ENCODE results near the gene ZBTB16. TPM values are rescaled to one million over a fixed set of nuclear protein-coding genes. Genes with fewer than 3 reads are reported as not detected.

Gene ZBTB16
- total RNA-seq, 1 experiment from 2014 or later = 0.44 TPM

DNA sequence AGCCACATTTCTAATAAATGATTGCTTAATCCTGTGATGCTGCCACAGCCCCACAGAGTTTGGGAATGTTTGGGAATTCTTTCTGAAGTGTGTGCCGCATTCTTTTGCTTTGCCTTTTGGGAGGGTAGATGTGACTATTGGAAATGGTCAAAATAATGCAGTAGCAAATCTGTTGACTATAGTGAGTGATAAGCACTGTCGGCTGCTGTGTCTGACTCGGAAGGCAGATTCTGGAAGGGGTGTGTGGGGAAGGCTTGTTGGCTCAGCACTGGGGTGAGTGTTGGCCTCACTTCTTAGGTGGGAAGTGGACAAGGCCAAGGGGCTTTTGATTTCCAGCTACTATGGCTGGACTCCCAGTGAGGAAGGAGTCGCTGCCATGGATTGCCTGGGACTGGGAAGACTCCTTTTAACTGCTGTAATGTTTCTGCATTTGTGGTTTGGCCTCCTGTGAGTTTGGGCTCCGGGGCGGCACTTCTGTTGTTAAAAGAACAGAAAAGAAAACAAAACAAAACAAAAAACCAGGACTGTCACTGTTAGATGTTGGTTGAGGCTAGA lies 20.1 kb downstream of the ZBTB16 start:
- intact Hi-C loops (cut with micrococcal nuclease; ENCODE audit: unreplicated experiment) = no loop called here
- Histone ChIP-seq H3K36me3 (ENCODE audit: low read depth) (no peaks in the 10 kb centered on the region), H3K9me3 (ENCODE audit: insufficient read depth, low read depth) (no peaks in the 10 kb centered on the region), H3K27me3 (ENCODE audit: insufficient read depth, low read depth) (peaks cover 94% of the 10 kb centered on the region), H2AFZ (no peak overlapping the region), H3K4me1 (replicated peaks; ENCODE audit: insufficient read depth) (no peaks in the 10 kb centered on the region), H3F3A (ENCODE audit: insufficient read depth, low read depth) (no peaks in the 10 kb centered on the region), H3K4me3 (no peak overlapping the region), H3K27ac (no peak overlapping the region), H3K4me2 (no peak overlapping the region), H3K9me2 (ENCODE audit: insufficient read depth) (no peaks in the 10 kb centered on the region), H3K79me2 (ENCODE audit: low read depth) (no peaks in the 10 kb centered on the region), H4K20me1 (ENCODE audit: insufficient read depth) (no peaks in the 10 kb centered on the region)
- CTCF ChIA-PET = no interaction called here
- POLR2A ChIA-PET (ENCODE audit: unreplicated experiment) = no interaction called here
- TF ChIP-seq, protein P1, sequence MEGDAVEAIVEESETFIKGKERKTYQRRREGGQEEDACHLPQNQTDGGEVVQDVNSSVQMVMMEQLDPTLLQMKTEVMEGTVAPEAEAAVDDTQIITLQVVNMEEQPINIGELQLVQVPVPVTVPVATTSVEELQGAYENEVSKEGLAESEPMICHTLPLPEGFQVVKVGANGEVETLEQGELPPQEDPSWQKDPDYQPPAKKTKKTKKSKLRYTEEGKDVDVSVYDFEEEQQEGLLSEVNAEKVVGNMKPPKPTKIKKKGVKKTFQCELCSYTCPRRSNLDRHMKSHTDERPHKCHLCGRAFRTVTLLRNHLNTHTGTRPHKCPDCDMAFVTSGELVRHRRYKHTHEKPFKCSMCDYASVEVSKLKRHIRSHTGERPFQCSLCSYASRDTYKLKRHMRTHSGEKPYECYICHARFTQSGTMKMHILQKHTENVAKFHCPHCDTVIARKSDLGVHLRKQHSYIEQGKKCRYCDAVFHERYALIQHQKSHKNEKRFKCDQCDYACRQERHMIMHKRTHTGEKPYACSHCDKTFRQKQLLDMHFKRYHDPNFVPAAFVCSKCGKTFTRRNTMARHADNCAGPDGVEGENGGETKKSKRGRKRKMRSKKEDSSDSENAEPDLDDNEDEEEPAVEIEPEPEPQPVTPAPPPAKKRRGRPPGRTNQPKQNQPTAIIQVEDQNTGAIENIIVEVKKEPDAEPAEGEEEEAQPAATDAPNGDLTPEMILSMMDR (conservative IDR thresholded peaks at IDR 0.05) = no peak
- no peak for TF ChIP-seq EZH2 (IDR thresholded peaks at IDR 0.05; ENCODE audit: low read depth)
- BruUV-seq (replicated peaks) = no TSS peak
- no peak for DNase-seq

DNA sequence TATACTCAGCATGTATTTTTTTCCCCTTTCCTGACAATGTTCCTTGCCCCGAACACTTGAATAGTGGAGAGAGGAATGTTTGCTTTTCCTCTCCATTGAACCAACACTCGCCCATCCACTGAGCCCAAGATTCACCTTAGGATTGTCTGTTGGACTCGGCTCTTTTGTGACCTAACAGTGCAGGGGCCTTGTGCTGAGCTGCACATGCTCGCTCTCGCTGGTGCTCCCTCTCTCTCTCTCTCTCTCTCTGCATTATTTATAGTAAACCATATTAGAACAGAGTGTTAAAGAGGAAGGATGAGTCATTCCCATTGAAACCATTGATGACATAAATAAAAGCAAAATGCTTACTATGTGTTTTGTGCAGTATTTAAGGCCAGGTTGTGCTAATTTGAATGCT lies 20.7 kb downstream of the ZBTB16 start:
- Histone ChIP-seq H2AFZ (no peak overlapping the region), H3K27ac (no peak overlapping the region), H3K36me3 (ENCODE audit: low read depth) (no peaks in the 10 kb centered on the region), H3K4me3 (no peak overlapping the region), H4K20me1 (ENCODE audit: insufficient read depth) (no peaks in the 10 kb centered on the region), H3K9me2 (ENCODE audit: insufficient read depth) (no peaks in the 10 kb centered on the region), H3K4me1 (replicated peaks; ENCODE audit: insufficient read depth) (no peaks in the 10 kb centered on the region), H3K79me2 (ENCODE audit: low read depth) (no peaks in the 10 kb centered on the region), H3K27me3 (ENCODE audit: insufficient read depth, low read depth) (peaks cover 94% of the 10 kb centered on the region), H3F3A (ENCODE audit: insufficient read depth, low read depth) (no peaks in the 10 kb centered on the region), H3K4me2 (no peak overlapping the region), H3K9me3 (ENCODE audit: insufficient read depth, low read depth) (no peaks in the 10 kb centered on the region)
- ChIA-PET POLR2A (ENCODE audit: unreplicated experiment) (no interaction called here), CTCF (no interaction called here)
- intact Hi-C loops (cut with micrococcal nuclease; ENCODE audit: unreplicated experiment) = no loop called here
- no TSS peak for BruUV-seq (replicated peaks)
- DNase-seq = no peak
- TF ChIP-seq EZH2 (IDR thresholded peaks at IDR 0.05; ENCODE audit: low read depth) = no peak
- TF ChIP-seq, protein P1 (conservative IDR thresholded peaks at IDR 0.05) = no peak

DNA sequence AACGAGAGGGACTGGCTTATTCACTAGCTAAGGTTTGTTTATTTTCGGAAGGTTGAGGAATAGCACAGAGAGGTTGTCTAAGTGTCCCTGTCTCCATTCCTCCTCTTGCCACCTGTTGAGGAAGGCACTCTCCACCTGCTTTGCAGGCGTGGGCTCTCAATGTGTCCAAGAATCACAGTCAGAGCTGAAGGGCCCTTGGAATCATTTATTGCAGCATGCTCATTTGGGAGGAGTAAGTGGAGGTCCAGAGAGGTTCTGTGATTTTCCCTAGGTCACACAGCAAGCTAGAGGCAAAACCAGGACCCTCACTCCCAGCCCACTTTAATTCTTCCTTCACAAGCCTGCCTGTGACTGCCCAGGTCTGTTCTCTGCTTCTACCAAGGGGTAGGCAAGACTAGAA lies 21.3 kb downstream of the ZBTB16 start:
- no peak overlapping the region for H3K27ac ChIP-seq

More for the DNA sequence above, 21.3 kb downstream of the ZBTB16 start:
- H3K4me1 ChIP-seq (replicated peaks; ENCODE audit: insufficient read depth) = no peaks in the 10 kb centered on the region
- no TSS peak for BruUV-seq (replicated peaks)
- no peak for DNase-seq
- no peaks in the 10 kb centered on the region for H3F3A ChIP-seq (ENCODE audit: insufficient read depth, low read depth)
- peaks cover 96% of the 10 kb centered on the region for H3K27me3 ChIP-seq (ENCODE audit: insufficient read depth, low read depth)
- no peaks in the 10 kb centered on the region for H3K9me2 ChIP-seq (ENCODE audit: insufficient read depth)
- no peak overlapping the region for H3K4me3 ChIP-seq
- no peak overlapping the region for H3K4me2 ChIP-seq
- ChIA-PET CTCF (no interaction called here), POLR2A (ENCODE audit: unreplicated experiment) (no interaction called here)
- no peaks in the 10 kb centered on the region for H3K79me2 ChIP-seq (ENCODE audit: low read depth)
- intact Hi-C loops (cut with micrococcal nuclease; ENCODE audit: unreplicated experiment) = no loop called here
- no peaks in the 10 kb centered on the region for H3K9me3 ChIP-seq (ENCODE audit: insufficient read depth, low read depth)
- H2AFZ ChIP-seq = no peak overlapping the region
- H3K36me3 ChIP-seq (ENCODE audit: low read depth) = no peaks in the 10 kb centered on the region
- TF ChIP-seq, protein P1 (conservative IDR thresholded peaks at IDR 0.05) = no peak
- TF ChIP-seq EZH2 (IDR thresholded peaks at IDR 0.05; ENCODE audit: low read depth) = no peak
- H4K20me1 ChIP-seq (ENCODE audit: insufficient read depth) = no peaks in the 10 kb centered on the region
